K562 (cell line): ENCODE results near the gene VARS1. TPM values are rescaled to one million over a fixed set of nuclear protein-coding genes. Genes with fewer than 3 reads are reported as not detected.
A peak's percentile ranks its signal among the peaks of the same experiment; 100 is the strongest.

Experiments used
- DEAF1 ChIP-seq: fragments of 450-650 bp; formaldehyde crosslinking; IDR thresholded peaks from 2 replicates; pipeline ENCODE4 v1.4.0; 2020; ENCODE audit warnings: mild to moderate bottlenecking, moderate library complexity
- HDAC1 ChIP-seq, 2 experiments: fragments of 450-650 bp; IDR thresholded peaks; 2 replicates each; pipeline ENCODE4 v1.6.1; 2016 to 2017; ENCODE audit warnings: inconsistent platforms in 1 of 2, mild to moderate bottlenecking in 1 of 2, moderate library complexity in 1 of 2
- NFATC3 ChIP-seq: fragments of 450-650 bp; IDR thresholded peaks from 2 replicates; pipeline ENCODE4 v1.6.1; 2017; ENCODE audit warnings: mild to moderate bottlenecking
- POLR2A ChIP-seq: fragments of 450-650 bp; conservative IDR thresholded peaks from 2 replicates; pipeline ENCODE4 v1.6.1; 2016
- RBM15 ChIP-seq: fragments of 200-400 bp; formaldehyde crosslinking; IDR thresholded peaks from 2 replicates; pipeline ENCODE4 v1.6.1; 2018; ENCODE audit warnings: mild to moderate bottlenecking, low read length, moderate library complexity; ENCODE audit not compliant: insufficient read depth
- RUNX1 ChIP-seq: sonication (generic); IDR thresholded peaks from 2 replicates; pipeline ENCODE4 v1.6.1; 2016; ENCODE audit warnings: antibody characterized with exemption, low read depth
- SFPQ ChIP-seq: fragments of 200-400 bp; formaldehyde crosslinking; IDR thresholded peaks from 2 replicates; pipeline ENCODE4 v1.6.1; 2017; ENCODE audit warnings: mild to moderate bottlenecking, low read depth, low read length, moderate library complexity
- TRIM24 ChIP-seq, 2 experiments: fragments of 450-650 bp; IDR thresholded peaks; 2 replicates each; pipeline ENCODE4 v1.6.1; 2016
- ZFP1 ChIP-seq: fragments of 450-650 bp; formaldehyde crosslinking; IDR thresholded peaks from 2 replicates; pipeline ENCODE4 v1.4.0; 2020; ENCODE audit warnings: mild to moderate bottlenecking, mixed read lengths
- ZKSCAN3 ChIP-seq: fragments of 250-450 bp; sonication (Bioruptor Pico); IDR thresholded peaks from 2 replicates; pipeline ENCODE4 v1.4.0; 2020
- ZNF280A ChIP-seq: fragments of 450-650 bp; IDR thresholded peaks from 2 replicates; pipeline ENCODE4 v1.6.1; 2018; ENCODE audit warnings: mild to moderate bottlenecking, low read depth; ENCODE audit not compliant: partially characterized antibody
- ZNF316 ChIP-seq: fragments of 450-650 bp; IDR thresholded peaks from 2 replicates; pipeline ENCODE4 v1.6.1; 2016
- ZNF318 ChIP-seq, 2 experiments: fragments of 450-650 bp; IDR thresholded peaks; 2 replicates each; pipeline ENCODE4 v1.6.1; 2016; ENCODE audit warnings: mild to moderate bottlenecking in 2 of 2, borderline replicate concordance in 1 of 2, low read depth in 1 of 2, moderate library complexity in 1 of 2
- ZNF561 ChIP-seq: fragments of 450-650 bp; formaldehyde crosslinking; conservative IDR thresholded peaks from 2 replicates; pipeline ENCODE4 v1.4.0; 2020; ENCODE audit warnings: mild to moderate bottlenecking, moderate library complexity
- ZNF695 ChIP-seq: fragments of 450-650 bp; formaldehyde crosslinking; IDR thresholded peaks from 2 replicates; pipeline ENCODE4 v1.4.0; 2020; ENCODE audit warnings: mild to moderate bottlenecking, moderate library complexity
- ZNF76 ChIP-seq: fragments of 250-450 bp; sonication (Bioruptor Pico); IDR thresholded peaks from 2 replicates; pipeline ENCODE4 v1.4.0; 2020; ENCODE audit warnings: mild to moderate bottlenecking, moderate library complexity, borderline replicate concordance
- polyA plus RNA-seq, 8 experiments: library from polyadenylated mRNA; depleted of rRNA in 4 of 8; stranded (reverse) in 5 of 8; unstranded in 3 of 8; fragments of >200 nt; fragmentation: Nextera tagmentation in 2 of 8; fragmentation: Illumina TruSeq in 1 of 8; extraction: Ambion mirVana in 2 of 8; extraction: Trizol in 1 of 8; gene quantifications; 2 replicates each; pipeline versions ENCODE4 v1.2.1 to v1.2.3, GENCODE V29; 2011 to 2014; ENCODE audit warnings: inconsistent platforms in 1 of 8, missing spikeins in 1 of 8
- total RNA-seq, 7 experiments: library from RNA; depleted of rRNA in 6 of 7; stranded (reverse); fragments of >200 nt in 6 of 7; fragmentation: Illumina TruSeq in 2 of 7; extraction: Trizol in 2 of 7; gene quantifications; 2 replicates each; pipeline versions ENCODE4 v1.2.1 to v1.2.3, GENCODE V29; 2011 to 2021; ENCODE audit warnings: low replicate concordance in 1 of 7

Gene VARS1
- total and polyA plus RNA-seq, 9 of the 15 experiments (the other 6 are each of a cell fraction or from before 2014, with no cell fraction given): 2.9 to 488 (median 130) TPM

- TF ChIP-seq RBM15: no peak
- TF ChIP-seq RUNX1: no peak
- TF ChIP-seq DEAF1 (CRISPR knock-in tag): 0 out of 2 replicates have a peak, but pooled peaks have one; percentile 26
- no peak for TF ChIP-seq SFPQ
- no peak for TF ChIP-seq ZNF318 (IDR thresholded peaks at IDR 0.05; ENCODE audit: borderline replicate concordance in 1 of 2, low read depth in 1 of 2)
- peak in 1 of 2 experiments; percentile 12; a peak in 1 of 4 replicates for TF ChIP-seq TRIM24 (IDR thresholded peaks at IDR 0.05)
- TF ChIP-seq POLR2A: no peak; the same call in 1 of the 2 replicates
- no peak for TF ChIP-seq ZNF280A
- peak; percentile 75; the same call in 1 of the 2 replicates for TF ChIP-seq ZNF76
- TF ChIP-seq ZNF695 (CRISPR knock-in tag): no peak
- TF ChIP-seq NFATC3: peak; percentile 71; the same call in 1 of the 2 replicates
- TF ChIP-seq HDAC1 (IDR thresholded peaks at IDR 0.05): peak in 1 of 2 experiments; percentile 69; a peak in 1 of 4 replicates
- no peak for TF ChIP-seq ZNF316
- TF ChIP-seq ZNF561 (CRISPR knock-in tag): peak; percentile 75; the same call in 1 of the 2 replicates
- TF ChIP-seq ZFP1 (CRISPR knock-in tag): peak; percentile 79; the same call in 1 of the 2 replicates
- TF ChIP-seq ZKSCAN3 (CRISPR knock-in tag): no peak
Measured at GRCh38 chr6:31826793-31827285, 31.3 kb upstream of the VARS1 start (continued).
